H1 (cell line): Measurements from ENCODE around the gene OBSCN. TPM values are rescaled to one million over a fixed set of nuclear protein-coding genes. Genes with fewer than 3 reads are reported as not detected.

ENCODE experiments used
- CTCF ChIA-PET: fragments of 300-600 bp; sonication (Branson Sonifier 250); formaldehyde crosslinking; loops from one replicate; lab custom pipeline; 2021; ENCODE audit not compliant: partially characterized antibody; lab: Charles Lee
- POLR2A ChIA-PET: fragments of 300-600 bp; sonication (Branson Sonifier 250); formaldehyde crosslinking; loops from one replicate; lab custom pipeline; 2021; ENCODE audit warnings: inconsistent platforms; ENCODE audit not compliant: partially characterized antibody; lab: Charles Lee
- DNase-seq, 2 experiments: peaks; one replicate each; pipeline versions ENCODE4 v3.0.0 to v3.0.0-alpha.2; 2010 to 2022; ENCODE audit warnings: low spot score in 2 of 2, low read depth in 1 of 2, mixed read lengths in 1 of 2
- FAIRE-seq: peaks from 2 replicates; lab custom pipeline; 2011; peaks lifted over from hg19 to GRCh38; lab: Jason Lieb, UNC
- H2AFZ ChIP-seq: 2 replicates; pipeline ENCODE4 v1.8.1; 2012; ENCODE audit warnings: low read length, inconsistent platforms
- H2AK5ac ChIP-seq: 2 replicates; pipeline ENCODE4 v1.6.1; 2013; ENCODE audit warnings: low read depth, low read length
- H2BK120ac ChIP-seq: replicated peaks from 2 replicates; pipeline ENCODE3; 2013; ENCODE audit warnings: low read depth, low read length, inconsistent platforms
- H2BK12ac ChIP-seq: 2 replicates; pipeline ENCODE4 v1.6.1; 2013; ENCODE audit warnings: low read depth, low read length
- H2BK15ac ChIP-seq: 2 replicates; pipeline ENCODE4 v1.6.1; 2013; ENCODE audit warnings: low read length
- H2BK20ac ChIP-seq: 2 replicates; pipeline ENCODE4 v1.6.1; 2013; ENCODE audit warnings: low read length
- H2BK5ac ChIP-seq: 2 replicates; pipeline ENCODE4 v1.6.1; 2013; ENCODE audit warnings: low read depth, low read length
- H3K14ac ChIP-seq: 2 replicates; pipeline ENCODE4 v1.6.1; 2013; ENCODE audit warnings: inconsistent platforms; ENCODE audit not compliant: insufficient read length
- H3K18ac ChIP-seq: 2 replicates; pipeline ENCODE4 v1.6.1; 2013; ENCODE audit warnings: low read length; ENCODE audit errors: extremely low read depth
- H3K23ac ChIP-seq: 2 replicates; pipeline ENCODE4 v1.6.1; 2013; ENCODE audit warnings: inconsistent platforms; ENCODE audit not compliant: insufficient read length
- H3K23me2 ChIP-seq: 2 replicates; pipeline ENCODE4 v1.6.1; 2013; ENCODE audit warnings: low read depth, low read length
- H3K27ac ChIP-seq: 2 replicates; pipeline ENCODE4 v1.6.1; 2011; ENCODE audit warnings: low read depth, low read length, inconsistent platforms
- H3K27me3 ChIP-seq, 4 experiments: replicated peaks in 1 of 4; 1 replicate in 1 of 4; 2 replicates in 3 of 4; pipeline versions ENCODE4 v1.6.1 to v1.8.1; 2011 to 2013; ENCODE audit warnings: low read length in 3 of 4, mild to moderate bottlenecking in 3 of 4, inconsistent platforms in 2 of 4, mixed read lengths in 2 of 4, moderate library complexity in 1 of 4; ENCODE audit not compliant: control insufficient read depth in 3 of 4, insufficient read depth in 3 of 4; ENCODE audit errors: extremely low read depth in 1 of 4
- H3K36me3 ChIP-seq, 4 experiments: 2 replicates each; pipeline versions ENCODE4 v1.6.1 to v1.8.1; 2011 to 2013; ENCODE audit warnings: mild to moderate bottlenecking in 4 of 4, low read length in 3 of 4, moderate library complexity in 2 of 4, control low read depth in 1 of 4, inconsistent platforms in 1 of 4; ENCODE audit not compliant: insufficient read depth in 4 of 4, control insufficient read depth in 2 of 4
- H3K4ac ChIP-seq: replicated peaks from 2 replicates; pipeline ENCODE3; 2013; ENCODE audit warnings: low read length, low read depth, mixed read lengths, inconsistent platforms; ENCODE audit not compliant: insufficient read length
- H3K4me1 ChIP-seq, 4 experiments: replicated peaks in 1 of 4; 1 replicate in 1 of 4; 2 replicates in 3 of 4; pipeline versions ENCODE4 v1.6.1 to v1.8.1; 2011 to 2013; ENCODE audit warnings: low read length in 3 of 4, inconsistent platforms in 2 of 4, mixed read lengths in 1 of 4; ENCODE audit not compliant: insufficient read depth in 4 of 4, control insufficient read depth in 3 of 4
- H3K4me2 ChIP-seq, 2 experiments: 2 replicates each; pipeline versions ENCODE4 v1.6.1 to v1.8.1; 2011 to 2013; ENCODE audit warnings: low read depth in 2 of 2, low read length in 2 of 2, control low read depth in 1 of 2, inconsistent platforms in 1 of 2, mild to moderate bottlenecking in 1 of 2; ENCODE audit not compliant: insufficient read depth in 1 of 2
- H3K4me3 ChIP-seq, 4 experiments: fragments of 200-600, 300-600 bp in 1 of 4; sonication (generic), shearing (Covaris generic), sonication (Bioruptor Twin) in 1 of 4; 2 replicates each; pipeline versions ENCODE4 v1.5.1 to v1.8.1; 2011 to 2016; ENCODE audit warnings: low read length in 4 of 4, low read depth in 3 of 4, control low read depth in 2 of 4, inconsistent platforms in 2 of 4, mild to moderate bottlenecking in 2 of 4, mixed read lengths in 1 of 4, moderate library complexity in 1 of 4; ENCODE audit not compliant: insufficient read depth in 2 of 4; ENCODE audit errors: extremely low read depth in 1 of 4
- H3K56ac ChIP-seq: replicated peaks from 2 replicates; pipeline ENCODE3; 2013; ENCODE audit warnings: low read depth, mild to moderate bottlenecking, mixed read lengths, low read length, inconsistent platforms; ENCODE audit not compliant: insufficient read length
- H3K79me1 ChIP-seq: 2 replicates; pipeline ENCODE4 v1.6.1; 2013; ENCODE audit warnings: low read depth, low read length, control low read depth
- H3K79me2 ChIP-seq, 2 experiments: 2 replicates each; pipeline versions ENCODE4 v1.6.1 to v1.8.1; 2012 to 2013; ENCODE audit warnings: low read length in 2 of 2, mild to moderate bottlenecking in 2 of 2, inconsistent platforms in 1 of 2; ENCODE audit not compliant: insufficient read depth in 2 of 2, control insufficient read depth in 1 of 2
- H3K9ac ChIP-seq, 4 experiments: replicated peaks in 1 of 4; 1 replicate in 1 of 4; 2 replicates in 3 of 4; pipeline versions ENCODE4 v1.6.1 to v1.8.1; 2011 to 2013; ENCODE audit warnings: low read depth in 3 of 4, low read length in 3 of 4, control low read depth in 2 of 4, mild to moderate bottlenecking in 2 of 4, moderate library complexity in 2 of 4, inconsistent platforms in 1 of 4; ENCODE audit errors: extremely low read depth in 1 of 4
- H3K9me3 ChIP-seq, 2 experiments: 2 replicates each; pipeline versions ENCODE4 v1.6.1 to v1.8.1; 2012 to 2013; ENCODE audit warnings: mild to moderate bottlenecking in 2 of 2, moderate library complexity in 2 of 2, control low read depth in 1 of 2, inconsistent platforms in 1 of 2, low read depth in 1 of 2, low read length in 1 of 2, mixed read lengths in 1 of 2; ENCODE audit not compliant: insufficient read depth in 2 of 2
- H4K20me1 ChIP-seq, 2 experiments: replicated peaks in 1 of 2; 2 replicates each; pipeline versions ENCODE3 to v1.8.1; 2011 to 2013; ENCODE audit warnings: inconsistent platforms in 2 of 2, low read length in 2 of 2, mild to moderate bottlenecking in 1 of 2; ENCODE audit not compliant: insufficient read depth in 2 of 2, control insufficient read depth in 1 of 2
- H4K5ac ChIP-seq: 2 replicates; pipeline ENCODE4 v1.6.1; 2013; ENCODE audit warnings: low read length, low read depth, mixed read lengths, inconsistent platforms; ENCODE audit not compliant: insufficient read length
- H4K8ac ChIP-seq: 2 replicates; pipeline ENCODE4 v1.8.0; 2013; ENCODE audit warnings: mild to moderate bottlenecking, moderate library complexity, low read length, inconsistent platforms; ENCODE audit not compliant: insufficient read depth; ENCODE audit errors: extremely low read depth
- H4K91ac ChIP-seq: replicated peaks from 2 replicates; pipeline ENCODE3; 2013; ENCODE audit warnings: low read length, mixed read lengths, inconsistent platforms; ENCODE audit not compliant: insufficient read length
- CBX8 ChIP-seq: fragments of 300-800, 300-1000 bp; sonication (generic); IDR thresholded peaks from 2 replicates; pipeline ENCODE4 v1.7.1; 2016; ENCODE audit warnings: low read depth, low read length, borderline replicate concordance
- EGR1 ChIP-seq: IDR thresholded peaks from 2 replicates; pipeline ENCODE4 v1.6.1; 2011; ENCODE audit warnings: low read depth, low read length, borderline replicate concordance
- EP300 ChIP-seq, 2 experiments: IDR thresholded peaks; 1 replicate in 1 of 2; 2 replicates in 1 of 2; pipeline ENCODE4 v1.6.1; 2011 to 2012; ENCODE audit warnings: low read depth in 2 of 2, low read length in 2 of 2, mild to moderate bottlenecking in 2 of 2, borderline replicate concordance in 1 of 2, inconsistent platforms in 1 of 2, moderate library complexity in 1 of 2
- JUN ChIP-seq: IDR thresholded peaks from 2 replicates; pipeline ENCODE4 v1.6.1; 2011; ENCODE audit warnings: low read depth, mild to moderate bottlenecking, improper control_type of control experiment, low read length
- JUND ChIP-seq: IDR thresholded peaks from 2 replicates; pipeline ENCODE4 v1.6.1; 2011; ENCODE audit warnings: mild to moderate bottlenecking, improper control_type of control experiment, low read length
- KDM1A ChIP-seq: fragments of 200-600, 300-600 bp; sonication (generic); IDR thresholded peaks from 2 replicates; pipeline ENCODE4 v1.7.1; 2016; ENCODE audit warnings: mild to moderate bottlenecking, low read length, borderline replicate concordance
- KDM4A ChIP-seq: IDR thresholded peaks from one replicate; pipeline ENCODE4 v1.7.1; 2012; ENCODE audit warnings: low read depth, mild to moderate bottlenecking, moderate library complexity, low read length, inconsistent platforms; ENCODE audit not compliant: severe bottlenecking
- RBBP5 ChIP-seq: IDR thresholded peaks from 2 replicates; pipeline ENCODE4 v1.7.1; 2012; ENCODE audit warnings: low read depth, mild to moderate bottlenecking, inconsistent platforms, low read length, moderate library complexity, borderline replicate concordance
- RFX5 ChIP-seq: IDR thresholded peaks from 2 replicates; pipeline ENCODE4 v1.6.1; 2011; ENCODE audit warnings: low read depth, low read length, improper control_type of control experiment, borderline replicate concordance
- RXRA ChIP-seq: IDR thresholded peaks from 2 replicates; pipeline ENCODE4 v1.6.1; 2011; ENCODE audit warnings: low read depth, mild to moderate bottlenecking, low read length, moderate library complexity; ENCODE audit not compliant: insufficient read depth
- TBP ChIP-seq: IDR thresholded peaks from 2 replicates; pipeline ENCODE4 v1.6.1; 2011; ENCODE audit warnings: low read depth, low read length, improper control_type of control experiment
- USF2 ChIP-seq: IDR thresholded peaks from 2 replicates; pipeline ENCODE4 v1.6.1; 2011; ENCODE audit warnings: low read length, improper control_type of control experiment
- ZNF274 ChIP-seq: IDR thresholded peaks from 2 replicates; pipeline ENCODE4 v1.7.0; 2012; ENCODE audit warnings: low read length, borderline replicate concordance; ENCODE audit errors: extremely low read depth
- WGBS, 2 experiments: shearing (Covaris generic) in 1 of 2; methylation state at CpG; one replicate each; pipeline versions ENCODE4 v1.1.6 to v1.1.7; 2013 to 2015; ENCODE audit warnings: low lambda C conversion rate in 2 of 2, mixed read lengths in 2 of 2, inconsistent platforms in 1 of 2, low coverage in 1 of 2, missing lambda C conversion rate in 1 of 2; ENCODE audit not compliant: insufficient replicate concordance in 2 of 2, insufficient coverage in 1 of 2, insufficient read length in 1 of 2; ENCODE audit errors: extremely low coverage in 1 of 2, missing lambda C conversion rate in 1 of 2; 5-methylcytosine and 5-hydroxymethylcytosine counted together
- polyA plus RNA-seq, 7 experiments: library from polyadenylated mRNA; depleted of rRNA in 3 of 7; stranded (reverse) in 5 of 7; unstranded in 2 of 7; fragments of >200 nt in 5 of 7; fragments of 200-250 nt in 2 of 7; gene quantifications; 1 replicate in 5 of 7; 2 replicates in 1 of 7; 4 replicates in 1 of 7; pipeline versions ENCODE4 v1.2.1 to v1.2.3, GENCODE V29; 2011 to 2013; ENCODE audit warnings: missing spikeins in 2 of 7, mixed read lengths in 2 of 7
- total RNA-seq: library from RNA; stranded (reverse); fragmentation: NEBNext Ultra II Directional; extraction: Animal tissue kit (Norgen Biotek cat#: 25700); gene quantifications from 2 replicates; pipeline ENCODE4 v1.2.1, GENCODE V29; 2021

OBSCN gene
- total and polyA plus RNA-seq, 2 of the 8 experiments (the other 6 are each of a cell fraction or from before 2014, with no cell fraction given), result 7.5 to 28.4 TPM

- FAIRE-seq (no peak), DNase-seq (no peak)
- no peak overlapping the region for H2AFZ ChIP-seq
- no peak overlapping the region for H3K4me2 ChIP-seq
- H3K27ac ChIP-seq, result no peak overlapping the region
- no peaks in the 10 kb centered on the region for H3K4me1 ChIP-seq
- no peaks in the 10 kb centered on the region for H3K27me3 ChIP-seq
- H2BK5ac ChIP-seq, result no peak overlapping the region
- 91% methylated on average over 1 of the region's 1 CpG; no CpG with 5 or more reads in 1 of the 2 experiments for WGBS, 2 experiments
- no peak overlapping the region for H3K56ac ChIP-seq
- H3K14ac ChIP-seq, result no peak overlapping the region
- no peak overlapping the region for H2BK15ac ChIP-seq
- no peak overlapping the region for H2BK12ac ChIP-seq
- H3K9ac ChIP-seq, result no peak overlapping the region
- H3K23me2 ChIP-seq, result no peaks in the 10 kb centered on the region
- ChIA-PET POLR2A (no interaction called here), CTCF (interaction anchor here (0.8 to 2.6 kb wide), 4 partner anchors 12 to 57 kb away, joined by 4 to 12 read pairs (median 5); no protein-coding TSS in a partner anchor)
- H3K79me2 ChIP-seq, result no peaks in the 10 kb centered on the region
- H3K18ac ChIP-seq, result no peak overlapping the region
- H4K91ac ChIP-seq, result no peak overlapping the region
- H3K9me3 ChIP-seq, result no peaks in the 10 kb centered on the region; a peak in 1 of 4 replicates
- H3K4ac ChIP-seq, result no peak overlapping the region
- H4K5ac ChIP-seq, result no peak overlapping the region
- H3K36me3 ChIP-seq, result peaks cover 0 to 5% (median 1%) of the 10 kb centered on the region in 4 experiments; a peak in 2 of 8 replicates
- no peak overlapping the region for H3K4me3 ChIP-seq
- H3K23ac ChIP-seq, result no peak overlapping the region
- H4K8ac ChIP-seq, result no peak overlapping the region
- H3K79me1 ChIP-seq, result no peaks in the 10 kb centered on the region
- H4K20me1 ChIP-seq, result peaks cover 0 to 3% of the 10 kb centered on the region in 2 experiments
- H2AK5ac ChIP-seq, result no peak overlapping the region
- no peak overlapping the region for H2BK20ac ChIP-seq
- H2BK120ac ChIP-seq, result no peak overlapping the region
- TF ChIP-seq ZNF274, result no peak
- TF ChIP-seq USF2, result no peak
- no peak for TF ChIP-seq KDM1A
- TF ChIP-seq CBX8, result no peak
- no peak for TF ChIP-seq EP300 (IDR thresholded peaks at IDR 0.05; ENCODE audit: borderline replicate concordance in 1 of 2, low read depth in 2 of 2, low read length in 2 of 2)
- no peak for TF ChIP-seq EGR1
- TF ChIP-seq RBBP5, result no peak
- TF ChIP-seq RXRA, result no peak
- no peak for TF ChIP-seq JUN
- no peak for TF ChIP-seq TBP
- no peak for TF ChIP-seq JUND
- TF ChIP-seq KDM4A, result no peak
- TF ChIP-seq RFX5, result no peak
Measured at GRCh38 chr1:228261706-228262105, 53.9 kb downstream of the OBSCN start.
